IPS-11a (cell line): Measurements from ENCODE around the gene MYO5A.
A peak's percentile ranks its signal among the peaks of the same experiment; 100 is the strongest.

Experiments
- H3K4me3 ChIP-seq: one replicate; pipeline ENCODE4 v1.5.1; 2013; ENCODE audit warnings: low read depth, low read length, control low read depth

Gene MYO5A

DNA sequence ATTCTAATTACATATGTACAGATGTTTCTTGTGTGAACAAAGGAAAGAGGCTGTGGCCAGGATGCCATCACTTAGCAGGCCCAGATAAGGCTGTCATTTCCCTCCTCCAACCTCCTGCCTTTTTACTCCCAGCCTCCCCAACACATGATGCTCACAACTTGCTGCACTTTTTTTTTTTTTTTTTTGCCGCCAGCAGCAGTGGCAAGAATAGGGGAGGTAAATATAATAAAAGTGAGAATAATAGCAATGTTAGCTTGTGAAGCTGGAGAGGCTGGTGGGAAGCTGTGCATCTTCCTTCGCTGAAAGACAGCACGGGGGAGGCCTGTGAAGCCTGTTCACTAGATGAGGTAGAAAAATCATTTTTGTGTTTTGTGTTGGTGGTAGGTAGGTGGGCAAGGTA, 190.6 kb downstream of the MYO5A start:
- H3K4me3 ChIP-seq = no peak overlapping the region

DNA sequence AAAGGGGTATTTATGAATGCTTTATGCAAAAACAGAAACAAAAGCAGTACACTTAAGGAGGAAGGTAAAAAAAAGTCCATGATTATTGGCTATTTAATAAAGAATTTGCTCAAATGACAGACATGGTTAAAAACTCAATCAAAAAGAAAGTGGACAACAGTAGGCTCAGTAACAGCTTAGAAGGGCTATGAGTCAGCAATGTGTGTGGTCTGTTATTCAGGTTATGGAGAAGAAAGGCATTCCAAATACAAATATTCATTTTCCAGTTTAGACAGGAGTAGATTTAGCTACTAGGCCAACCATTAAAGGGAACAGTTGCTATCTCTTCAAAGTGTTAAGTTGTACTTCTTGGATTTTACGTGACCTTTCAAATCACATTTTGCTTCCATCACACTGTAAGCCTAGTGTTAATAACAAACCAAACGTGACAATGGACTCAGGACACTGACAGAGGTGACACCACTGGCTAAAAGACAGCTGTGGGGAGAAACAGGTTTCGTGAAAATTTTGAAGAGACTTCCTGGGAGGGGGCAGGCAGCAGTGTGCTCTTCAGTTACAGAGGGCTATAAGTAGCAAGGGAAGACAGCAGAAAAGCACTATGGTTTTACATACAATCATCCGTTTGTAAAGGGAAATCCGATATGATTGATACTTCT, 191.4 kb downstream of the MYO5A start:
- no peak overlapping the region for H3K4me3 ChIP-seq

DNA sequence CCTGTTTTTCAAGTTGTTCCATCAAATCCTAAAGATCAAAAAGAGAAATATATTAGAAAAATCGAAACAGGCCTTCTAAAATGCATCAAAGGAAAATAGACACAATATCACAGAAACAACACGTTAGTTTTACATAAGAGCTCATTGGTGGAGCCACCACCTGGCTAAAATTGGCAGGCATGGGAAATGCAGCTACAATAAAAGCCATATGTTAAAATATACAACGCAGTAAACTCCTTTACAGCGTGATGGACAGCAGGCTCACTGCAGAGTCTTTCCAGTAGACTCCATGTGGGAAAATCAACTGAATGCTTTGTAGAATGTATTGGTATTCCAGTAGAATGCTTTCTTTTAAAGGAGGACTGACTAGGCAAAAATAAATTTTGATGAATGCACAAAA, 192.2 kb downstream of the MYO5A start:
- H3K4me3 ChIP-seq = no peak overlapping the region

DNA sequence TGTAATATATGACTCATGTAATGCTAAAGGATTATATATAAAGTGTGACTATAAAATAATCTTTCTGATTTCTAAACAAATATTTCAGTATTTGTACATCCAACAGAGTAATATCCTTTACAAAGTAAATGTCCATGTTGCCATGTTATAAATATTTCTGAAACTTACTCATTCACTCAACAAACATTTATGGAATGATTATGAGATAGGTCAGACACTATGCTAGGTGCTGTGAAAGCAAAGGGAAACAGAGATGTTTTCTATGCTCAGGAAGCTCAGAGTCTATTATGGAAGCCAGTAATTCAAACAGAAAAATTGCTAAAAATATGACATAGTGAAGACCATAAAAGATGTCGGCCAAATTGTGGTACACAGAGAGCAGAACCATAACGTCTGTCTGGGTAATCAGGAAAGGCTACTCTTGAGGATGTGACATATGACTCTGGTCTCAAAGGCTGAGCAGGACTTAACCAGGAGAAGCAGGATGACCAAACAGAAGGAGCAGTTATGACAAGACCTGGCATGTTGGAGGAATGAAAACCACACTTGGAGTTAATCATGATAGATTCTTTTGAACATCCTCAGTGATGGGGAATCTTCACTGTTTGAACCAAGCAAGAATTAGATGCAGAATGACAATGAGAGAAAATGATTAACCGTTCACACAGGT, 194.1 kb downstream of the MYO5A start:
- no peak overlapping the region for H3K4me3 ChIP-seq

DNA sequence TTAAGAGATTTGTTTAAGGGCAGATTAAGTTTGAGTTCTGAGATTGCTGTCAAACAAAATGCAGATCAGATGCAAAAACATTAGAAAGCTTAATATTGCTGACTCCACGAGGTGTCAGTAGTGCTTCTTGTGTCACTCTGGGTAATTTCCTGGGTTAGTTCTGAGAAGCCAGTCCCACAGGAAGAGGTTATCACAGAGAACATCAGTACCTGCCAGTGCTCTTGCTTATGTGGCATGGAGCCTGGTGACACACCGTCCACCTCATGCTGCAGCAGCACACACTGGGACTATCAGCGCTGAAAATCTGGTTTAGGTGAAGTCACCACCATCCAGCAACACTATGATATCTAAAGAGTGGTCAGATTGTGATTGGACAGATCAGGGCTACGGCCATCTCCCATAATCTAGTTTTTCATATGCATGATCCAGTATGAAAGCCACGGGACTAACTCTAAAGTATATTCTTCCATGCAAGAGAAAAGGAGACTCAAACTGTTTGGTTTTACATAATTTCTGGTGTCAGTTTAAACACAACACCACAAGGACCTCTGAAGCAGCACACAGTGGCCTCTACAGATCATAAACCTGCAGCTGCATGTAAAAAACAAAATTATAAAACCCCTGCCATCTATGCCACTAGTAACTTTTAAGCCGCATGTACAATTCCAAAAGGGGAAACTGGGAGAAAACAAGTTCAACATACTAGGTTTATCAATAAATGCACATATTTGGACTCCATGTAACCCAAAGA, 197.0 kb downstream of the MYO5A start:
- H3K4me3 ChIP-seq = no peak overlapping the region

DNA sequence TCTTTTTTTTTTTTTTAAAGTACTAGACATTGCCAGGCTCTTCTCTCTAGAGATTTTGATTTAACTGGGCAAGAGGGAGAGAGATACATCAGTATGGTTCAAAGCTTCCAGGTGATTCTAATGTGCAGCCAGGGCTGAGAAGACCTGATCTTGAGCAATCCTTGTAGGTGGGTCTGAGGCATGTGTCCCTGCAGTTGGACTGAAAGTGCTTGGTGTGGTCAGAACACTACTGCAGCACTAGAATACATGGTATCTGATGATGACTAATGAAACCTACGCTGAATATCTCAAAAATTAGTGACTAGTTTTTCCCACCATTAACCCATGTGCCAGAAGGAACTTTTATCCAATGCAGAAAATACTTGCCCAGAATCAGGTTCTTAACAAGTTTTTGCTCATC, 198.7 kb downstream of the MYO5A start:
- no peak overlapping the region for H3K4me3 ChIP-seq

DNA sequence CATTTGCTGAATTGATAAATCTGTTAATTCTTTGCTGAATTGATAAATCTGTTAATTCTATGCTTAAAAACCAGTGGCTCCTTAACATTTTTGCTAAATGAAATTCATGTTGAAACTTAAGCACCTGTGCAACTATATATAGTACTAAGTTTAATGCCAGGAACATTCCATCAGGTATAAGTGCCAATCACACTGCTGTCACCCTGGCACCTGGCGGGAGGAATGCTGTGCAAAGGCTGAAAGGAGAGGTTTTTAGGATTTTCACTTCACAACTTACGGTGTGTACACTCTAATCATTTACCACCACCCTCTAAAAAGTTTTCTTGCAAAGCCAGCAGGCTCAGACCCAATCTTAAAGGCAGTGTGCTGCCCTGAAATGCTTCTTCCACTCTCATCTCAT, 199.5 kb downstream of the MYO5A start:
- H3K4me3 ChIP-seq = no peak overlapping the region

DNA sequence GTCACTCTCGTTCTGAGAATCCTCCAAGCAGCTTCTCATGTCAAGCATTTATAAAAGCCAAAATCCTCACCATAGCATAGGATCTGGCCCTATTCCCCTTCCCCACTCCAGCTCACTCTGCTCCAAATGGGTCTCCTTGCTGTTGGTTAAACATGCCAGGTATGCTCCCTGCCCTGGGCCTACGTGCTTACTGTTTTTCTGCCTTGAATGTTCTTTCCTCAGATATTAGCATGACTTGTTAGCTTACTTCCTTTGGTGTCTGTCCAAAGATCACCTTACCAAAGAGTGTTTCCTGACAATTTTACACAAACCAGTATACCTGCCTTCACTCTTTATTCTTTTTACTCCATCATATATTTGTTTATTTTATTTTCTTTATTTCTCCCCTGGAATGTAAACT, 200.0 kb downstream of the MYO5A start:
- no peak overlapping the region for H3K4me3 ChIP-seq

DNA sequence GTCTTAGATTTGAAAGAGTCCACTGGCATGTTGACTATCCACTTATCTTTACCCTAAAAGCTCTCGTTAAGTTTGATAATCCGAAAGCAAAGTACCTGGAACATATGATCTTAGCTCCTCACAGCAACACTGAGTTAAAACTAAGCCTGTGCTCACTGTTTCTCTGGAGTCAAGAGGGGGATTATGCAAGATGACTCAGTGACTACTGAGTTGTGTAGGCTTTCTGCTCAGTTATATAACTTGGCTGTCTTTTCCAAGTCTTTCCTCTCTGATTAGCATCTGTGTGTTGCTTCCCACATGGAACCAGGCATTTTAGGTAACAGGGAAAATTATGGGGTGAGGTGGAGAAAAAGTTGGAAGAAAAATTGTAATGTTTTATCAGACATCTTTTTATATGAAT, 201.9 kb downstream of the MYO5A start:
- H3K4me3 ChIP-seq = no peak overlapping the region

DNA sequence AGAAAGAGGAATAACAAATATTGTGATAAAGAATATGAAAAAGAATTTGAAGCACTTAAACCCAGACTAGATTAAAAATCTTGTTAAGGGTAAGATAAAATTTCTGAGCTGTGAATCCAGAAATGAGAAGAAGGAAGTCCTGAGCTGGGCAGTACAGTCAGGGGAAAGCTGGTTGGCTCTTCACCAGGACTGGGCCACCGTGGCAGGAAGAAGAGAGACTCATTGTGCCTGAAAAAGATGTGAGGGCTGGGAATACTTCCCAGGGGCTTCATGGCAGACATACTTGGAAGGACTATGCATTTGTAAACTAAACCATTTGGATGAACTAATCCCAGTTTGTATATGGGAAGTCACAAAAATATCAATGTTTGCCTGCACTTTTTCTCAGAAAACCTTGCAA, 204.6 kb downstream of the MYO5A start:
- H3K4me3 ChIP-seq = no peak overlapping the region

DNA sequence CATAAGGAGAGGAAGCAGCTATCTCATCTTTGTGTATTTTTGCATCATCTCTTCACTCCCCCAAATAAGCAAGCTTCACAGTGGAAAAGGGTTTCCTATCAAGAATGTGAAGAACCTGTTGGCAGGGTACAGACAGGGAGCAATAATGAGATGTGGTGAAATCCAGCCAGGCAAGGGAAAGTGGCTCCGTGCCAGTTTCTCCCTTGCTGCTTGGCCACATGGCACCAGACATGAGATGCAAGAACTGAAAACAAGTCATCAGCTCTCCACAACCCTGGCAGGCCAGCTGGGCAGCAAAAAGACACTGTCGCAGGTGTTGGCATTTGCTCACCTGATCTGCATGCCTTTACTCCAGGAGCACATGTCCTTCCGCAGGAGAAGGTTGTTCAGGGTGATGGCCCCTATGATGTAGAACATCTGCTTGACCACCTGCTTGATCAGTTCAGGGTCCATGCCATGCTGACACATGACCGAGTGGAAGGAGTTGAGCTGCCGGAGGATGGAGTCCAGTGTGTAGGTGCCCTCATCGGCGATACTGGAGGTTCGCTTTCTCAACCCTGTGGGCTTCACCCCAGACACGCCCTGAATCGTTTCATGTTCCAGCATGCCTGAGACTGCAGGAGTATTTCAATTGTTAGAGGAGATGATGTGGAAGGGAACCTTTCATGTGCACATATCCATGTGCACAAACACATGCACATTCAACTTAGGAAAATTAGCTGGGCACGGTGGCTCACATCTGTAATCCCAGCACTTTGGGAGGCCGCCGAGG, 209.8 kb downstream of the MYO5A start:
- H3K4me3 ChIP-seq = no peak overlapping the region

DNA sequence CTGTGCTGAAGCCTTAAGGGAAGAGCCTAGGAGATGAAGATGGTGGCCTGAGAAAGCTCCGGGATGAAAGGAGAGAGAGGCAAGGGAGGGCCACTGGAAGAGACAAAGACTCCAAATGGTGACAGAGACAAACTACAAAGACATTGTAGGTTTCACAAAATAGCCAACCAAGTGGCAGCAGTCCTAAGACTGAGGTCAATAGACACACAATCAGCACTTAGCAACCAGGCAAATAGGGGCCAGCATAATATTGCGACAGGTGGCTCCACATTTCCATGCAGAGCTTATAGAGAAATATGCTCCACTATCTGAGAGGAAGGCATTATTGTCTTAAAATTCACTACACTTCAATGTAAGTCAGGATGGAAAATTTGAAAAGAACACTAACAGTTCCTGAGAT, 211.0 kb downstream of the MYO5A start:
- no peak overlapping the region for H3K4me3 ChIP-seq

DNA sequence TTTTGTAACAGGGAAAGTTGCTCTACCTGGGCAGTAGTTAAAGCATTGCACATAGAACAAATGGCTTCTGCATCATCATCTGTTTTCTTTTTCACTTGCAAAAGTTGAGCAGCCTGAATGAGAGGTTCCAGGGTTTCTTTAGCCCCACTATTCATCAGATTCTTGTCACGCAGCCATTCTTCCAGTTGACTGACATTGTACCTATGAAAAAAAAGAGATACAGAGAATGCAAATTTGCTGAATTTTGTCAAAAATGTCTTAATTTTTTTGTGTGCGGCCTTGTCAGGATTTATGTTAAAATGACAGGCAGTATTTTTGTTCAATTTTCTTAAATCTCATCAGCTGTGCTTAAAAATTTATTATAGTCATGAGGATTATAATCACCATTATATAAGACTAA, 211.7 kb downstream of the MYO5A start:
- no peak overlapping the region for H3K4me3 ChIP-seq

DNA sequence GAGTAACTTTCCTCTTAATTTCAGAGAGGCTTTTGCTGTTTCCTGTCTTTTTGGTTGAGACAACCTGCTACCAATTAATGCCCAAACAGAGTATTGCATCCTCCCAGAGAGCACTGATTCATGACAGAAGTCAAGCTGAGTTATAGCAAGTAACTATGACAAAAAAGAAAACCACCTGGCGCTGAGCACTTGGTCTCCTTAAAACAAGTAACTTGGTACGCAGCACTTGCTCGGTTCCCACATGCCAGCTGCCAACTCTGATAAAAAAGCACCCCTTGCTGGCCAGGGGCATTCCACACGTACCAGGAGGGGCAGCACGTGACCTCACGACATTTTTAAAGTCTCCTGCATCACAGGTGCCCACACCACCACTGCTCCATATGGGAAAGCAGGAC, 219.5 kb downstream of the MYO5A start:
- H3K4me3 ChIP-seq = no peak overlapping the region

DNA sequence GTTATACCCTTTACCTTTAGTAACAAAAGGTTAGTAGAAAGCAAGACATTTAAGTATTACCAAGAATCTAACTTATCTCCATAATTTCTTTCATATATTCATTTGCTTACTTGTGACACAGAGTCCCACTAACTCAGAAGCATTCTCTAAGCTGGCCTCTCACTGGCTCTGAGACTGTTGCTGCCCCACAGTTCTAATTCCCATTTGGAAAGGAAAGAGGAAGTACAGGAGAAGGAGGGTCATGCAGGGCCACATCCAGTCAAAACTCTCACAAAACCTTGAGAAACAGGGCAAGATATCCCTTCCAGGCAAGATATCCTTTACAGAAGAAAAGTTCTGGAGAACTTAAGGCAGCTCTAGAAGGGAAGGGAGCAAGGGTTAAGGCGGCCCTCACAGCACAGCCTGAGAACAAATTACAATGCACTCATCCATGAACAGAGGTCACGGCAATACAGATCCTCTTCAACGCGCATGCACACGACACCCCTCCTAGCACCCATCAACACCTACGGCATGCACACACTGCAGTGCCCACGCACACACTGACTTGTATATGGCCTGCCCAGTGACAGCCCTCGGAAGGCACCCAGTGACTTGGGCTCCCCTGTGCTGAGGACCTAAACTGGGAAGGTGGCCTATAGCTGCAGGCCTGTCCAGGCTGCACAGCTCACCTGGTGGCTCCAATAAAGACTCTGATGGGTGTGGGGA, 220.1 kb downstream of the MYO5A start:
- no peak overlapping the region for H3K4me3 ChIP-seq

DNA sequence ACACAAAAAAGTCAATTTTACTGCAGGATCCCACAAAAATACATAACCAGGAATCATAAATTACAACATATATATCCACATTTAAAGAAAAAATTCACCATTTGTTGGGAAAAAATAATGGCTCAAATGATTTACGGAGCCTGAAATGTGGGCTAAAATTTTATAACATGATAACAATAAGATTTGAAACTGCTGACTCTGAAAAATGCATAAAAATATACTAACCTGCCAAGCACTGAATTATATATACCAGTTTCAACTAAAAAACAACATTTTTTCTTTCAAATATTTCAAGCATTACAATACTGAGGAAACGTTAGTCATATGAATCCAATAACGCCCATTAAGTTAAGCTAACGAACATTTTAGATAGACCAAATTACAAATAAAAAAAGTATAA, 220.8 kb downstream of the MYO5A start:
- no peak overlapping the region for H3K4me3 ChIP-seq

DNA sequence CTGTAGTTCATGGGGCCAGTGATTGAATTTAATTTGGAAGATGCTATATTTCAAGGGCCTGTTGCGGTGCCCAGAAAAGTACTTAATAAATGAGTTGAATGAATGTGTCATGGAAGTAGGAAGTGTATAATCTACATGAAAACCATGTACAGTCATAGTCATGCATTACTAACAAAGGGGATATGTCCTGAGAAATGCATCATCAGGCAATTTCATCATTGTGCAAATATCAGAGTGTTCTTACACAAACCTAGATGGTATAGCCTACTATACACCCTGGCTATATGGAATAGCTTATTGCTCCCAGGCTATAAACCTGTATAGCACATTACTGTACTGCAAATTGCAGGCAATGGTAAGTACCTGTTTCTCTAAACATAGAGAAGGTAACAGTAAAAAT, 222.4 kb downstream of the MYO5A start:
- no peak overlapping the region for H3K4me3 ChIP-seq

DNA sequence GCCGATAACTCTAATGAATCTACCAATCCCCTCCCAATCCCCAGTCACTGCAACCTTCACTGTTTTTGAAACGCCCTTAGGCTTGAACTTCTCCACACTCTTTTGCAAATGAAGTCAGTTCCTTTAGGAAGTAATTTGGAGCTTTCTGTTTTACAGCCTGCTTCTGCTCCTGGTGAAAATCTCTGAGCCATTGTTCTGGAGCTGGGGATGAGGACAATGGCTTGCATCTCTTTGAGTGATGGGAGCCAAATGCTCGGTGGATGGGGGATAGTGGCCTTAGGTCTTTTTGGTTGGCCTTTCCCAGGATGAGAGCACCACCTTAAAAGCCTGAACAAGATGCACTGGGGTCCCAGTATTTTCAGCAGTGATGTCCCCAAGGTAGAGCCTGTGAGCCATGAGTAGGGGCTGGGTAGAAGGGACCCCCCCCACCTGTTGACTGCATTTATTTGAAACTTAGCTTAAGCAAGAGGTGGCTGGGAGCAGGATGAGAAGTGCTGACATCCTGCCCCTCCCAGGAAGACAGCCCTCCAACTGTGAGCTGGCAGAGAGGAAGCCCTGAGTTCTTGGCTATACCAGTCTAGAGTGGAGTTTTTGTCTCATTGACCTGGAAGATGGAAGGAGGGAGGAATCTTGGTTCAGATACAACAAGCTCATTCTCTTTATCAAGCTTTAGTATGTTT, 225.4 kb downstream of the MYO5A start:
- H3K4me3 ChIP-seq = no peak overlapping the region

DNA sequence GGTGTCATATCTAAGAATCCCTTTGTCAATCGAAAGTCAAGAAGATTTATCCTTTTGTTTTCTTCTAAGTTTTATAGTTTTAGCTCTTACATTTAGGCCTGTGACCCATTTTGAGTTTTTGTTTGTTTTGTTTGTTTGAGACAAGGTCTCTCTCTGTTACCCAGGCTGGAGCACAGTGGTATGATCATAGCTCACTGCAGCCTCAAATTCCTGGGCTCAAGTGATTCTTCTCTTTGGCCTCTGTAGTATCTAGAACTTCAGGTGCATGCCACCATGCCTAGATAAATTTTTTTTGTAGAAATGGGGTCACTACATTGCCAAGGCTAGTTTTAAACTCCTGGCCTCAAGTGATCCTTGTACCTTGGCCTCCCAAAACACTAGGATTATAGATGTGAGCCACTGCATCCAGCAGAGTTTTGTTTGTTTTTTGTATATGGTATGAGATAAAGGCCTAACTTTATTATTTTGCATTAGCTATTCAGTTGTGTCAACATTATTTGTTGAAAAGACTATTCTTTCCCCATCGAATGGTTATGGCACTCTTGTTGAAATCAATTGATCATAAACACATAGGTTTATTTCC, 227.3 kb downstream of the MYO5A start:
- no peak overlapping the region for H3K4me3 ChIP-seq

DNA sequence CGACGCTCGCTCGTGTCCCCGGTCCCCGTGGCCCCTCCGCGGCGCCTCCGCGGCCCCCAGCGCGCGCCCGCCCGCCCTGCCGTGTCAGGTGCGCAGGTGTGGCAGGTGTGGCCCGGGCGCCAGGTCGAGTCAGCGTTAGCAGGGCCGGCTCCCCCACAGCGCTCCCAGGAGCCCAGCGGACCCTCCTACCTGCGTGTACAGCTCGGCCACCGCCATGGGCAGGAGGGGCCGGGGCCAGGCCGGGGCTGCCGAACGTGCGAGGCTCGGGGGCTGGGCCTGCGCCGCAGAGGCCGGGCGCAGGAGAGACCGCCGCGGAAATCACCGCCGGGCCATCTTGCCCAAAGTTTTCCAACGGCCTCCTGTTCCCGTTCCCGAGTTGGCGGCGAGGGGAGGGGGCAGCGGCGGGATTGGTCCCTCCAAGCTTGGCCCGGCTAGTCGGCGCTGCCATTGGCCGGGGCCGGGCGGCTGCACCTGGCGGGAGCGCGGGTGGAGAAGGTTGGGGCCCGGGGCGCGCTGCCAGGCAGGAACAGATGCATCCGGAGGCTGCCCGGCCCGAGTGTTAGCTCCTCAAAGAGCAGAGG, 233.2 kb downstream of the MYO5A start, which contains the start of gene MYO5C:
TSS of gene MYO5C (minus strand) at position 384 of the 581 bp plus-strand sequence. CDS start at position 216, 168 bp downstream.
- peak within 1 kb of the TSS; percentile 60 for H3K4me3 ChIP-seq
